Ammon's horn (tissue), 1 donor: ENCODE data around the gene F7.
"Not testable (repeated sequence)": the region's sequence is repeated elsewhere in the genome, so short reads cannot be mapped to it uniquely, and the experiment has no call there.

Experiments used
- DNase-seq: peaks from one replicate; pipeline ENCODE4 v3.0.0-alpha.2; 2016; ENCODE audit warnings: low spot score

Gene F7

GRCh38 chr13:113153810-113154748 is 48.5 kb downstream of the F7 start:
- DNase-seq: peak; percentile 90

DNA sequence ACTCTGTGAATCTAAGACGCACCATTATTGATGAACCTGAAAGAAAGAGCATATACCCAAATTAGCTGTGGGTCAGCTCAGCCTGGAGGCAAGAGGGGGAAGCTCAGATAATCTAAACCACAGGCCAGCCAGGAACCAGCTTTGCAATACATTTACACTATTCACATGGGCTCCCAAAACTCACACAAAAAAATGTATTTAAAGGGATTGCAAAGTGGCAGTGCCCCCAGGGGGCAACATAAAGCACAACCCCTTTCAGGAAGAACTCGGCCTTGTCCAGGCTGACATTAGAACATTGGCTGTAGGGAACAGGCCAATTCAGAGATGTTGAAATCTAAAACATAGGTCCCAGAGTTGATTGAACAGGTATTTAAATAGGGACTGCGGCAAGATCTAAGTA is 49.6 kb downstream of the F7 start:
- no peak for DNase-seq

DNA sequence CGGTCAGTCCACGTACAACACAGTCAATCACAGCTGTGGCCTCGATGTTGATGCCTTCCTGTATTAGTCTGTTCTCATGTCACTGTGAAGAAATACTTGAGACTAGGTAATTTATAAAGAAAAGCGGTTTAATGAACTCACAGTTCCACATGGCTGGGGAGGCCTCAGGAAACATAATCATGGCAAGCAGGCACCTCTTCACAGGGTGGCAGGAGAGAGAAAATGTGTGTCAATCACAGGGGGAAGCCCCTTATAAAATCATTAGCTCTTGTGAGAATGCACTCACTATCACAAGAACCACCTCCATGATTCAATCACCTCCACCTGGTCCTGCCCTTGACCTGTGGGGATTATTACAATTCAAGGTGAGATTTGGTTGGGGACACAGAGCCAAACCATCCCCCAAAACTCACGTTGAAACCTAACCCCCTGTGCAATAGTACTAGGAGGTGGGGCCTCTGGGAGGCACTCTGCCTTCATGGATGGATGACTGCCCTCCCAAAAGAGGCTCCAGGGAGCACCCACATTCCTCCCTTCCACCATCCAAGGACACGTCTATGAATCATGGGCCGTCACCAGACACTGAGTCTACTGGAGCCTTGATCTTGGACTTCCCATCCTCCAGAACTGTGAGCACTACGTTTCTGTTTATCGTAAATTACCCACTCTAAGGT is 50.5 kb downstream of the F7 start:
- no peak for DNase-seq

GRCh38 chr13:113157206-113157928 is 51.8 kb downstream of the F7 start:
- DNase-seq: no peak

- no peak for DNase-seq
These were observed 52.5 kb downstream of the F7 start, which contains the start of gene PROZ for GRCh38 chr13:113157929-113158747. TSS of gene PROZ (plus strand) at chr13:113158648. CDS start at chr13:113158661, 13 bp downstream.

DNA sequence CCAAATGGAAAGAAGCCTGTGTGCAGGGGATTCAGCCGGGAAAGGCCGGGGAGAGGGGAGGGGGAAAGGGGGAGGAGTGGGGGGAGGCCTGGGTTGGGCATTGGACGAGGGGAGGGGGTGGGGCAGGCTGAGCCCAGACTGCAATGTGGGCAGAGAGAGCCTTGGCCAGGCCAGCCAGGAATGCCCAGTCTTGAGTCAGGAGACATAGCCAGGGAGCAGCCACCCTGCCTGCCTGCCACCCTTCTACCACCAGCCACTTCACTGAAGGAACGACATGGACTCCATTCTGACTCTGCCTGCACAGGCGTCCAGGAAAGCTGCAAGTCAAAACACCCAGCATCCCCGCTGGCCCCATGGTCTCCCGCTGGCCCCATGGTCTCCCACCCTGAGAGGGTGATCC is 53.4 kb downstream of the F7 start:
- no peak for DNase-seq

- no peak for DNase-seq
These were observed 54.1 kb downstream of the F7 start for GRCh38 chr13:113159701-113160100.

DNA sequence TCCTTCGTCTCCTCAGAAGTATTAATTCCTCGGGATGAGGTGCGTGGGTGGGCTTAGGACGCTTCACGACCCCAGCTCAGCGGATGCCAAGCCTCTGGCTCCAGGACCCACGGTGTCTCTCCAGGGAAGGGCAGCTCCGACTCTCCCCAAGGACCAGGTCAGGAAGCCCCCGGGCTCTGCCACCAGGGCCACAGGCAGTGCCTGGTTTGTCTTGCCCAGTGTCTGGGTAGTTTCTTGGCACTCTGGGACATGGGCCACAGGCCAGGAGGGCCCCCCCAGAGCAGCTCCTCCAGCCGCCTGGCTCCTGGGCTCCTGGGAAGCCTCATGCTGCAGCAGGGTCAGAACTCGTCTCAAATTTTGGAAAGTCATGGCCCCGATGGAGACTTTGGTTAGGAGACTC is 55.4 kb downstream of the F7 start:
- no peak for DNase-seq

GRCh38 chr13:113161433-113161832 is 55.8 kb downstream of the F7 start:
- DNase-seq: no peak

DNA sequence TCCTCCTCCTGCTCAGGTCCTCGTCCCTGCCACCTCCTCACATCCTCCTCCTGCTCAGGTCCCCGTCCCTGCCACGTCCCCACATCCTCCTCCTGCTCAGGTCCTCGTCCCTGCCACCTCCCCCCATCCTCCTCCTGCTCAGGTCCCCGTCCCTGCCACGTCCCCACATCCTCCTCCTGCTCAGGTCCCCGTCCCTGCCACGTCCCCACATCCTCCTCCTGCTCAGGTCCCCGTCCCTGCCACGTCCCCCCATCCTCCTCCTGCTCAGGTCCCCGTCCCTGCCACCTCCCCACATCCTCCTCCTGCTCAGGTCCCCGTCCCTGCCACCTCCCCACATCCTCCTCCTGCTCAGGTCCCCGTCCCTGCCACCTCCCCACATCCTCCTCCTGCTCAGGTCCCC is 56.4 kb downstream of the F7 start:
- not testable (repeated sequence) for DNase-seq

DNA sequence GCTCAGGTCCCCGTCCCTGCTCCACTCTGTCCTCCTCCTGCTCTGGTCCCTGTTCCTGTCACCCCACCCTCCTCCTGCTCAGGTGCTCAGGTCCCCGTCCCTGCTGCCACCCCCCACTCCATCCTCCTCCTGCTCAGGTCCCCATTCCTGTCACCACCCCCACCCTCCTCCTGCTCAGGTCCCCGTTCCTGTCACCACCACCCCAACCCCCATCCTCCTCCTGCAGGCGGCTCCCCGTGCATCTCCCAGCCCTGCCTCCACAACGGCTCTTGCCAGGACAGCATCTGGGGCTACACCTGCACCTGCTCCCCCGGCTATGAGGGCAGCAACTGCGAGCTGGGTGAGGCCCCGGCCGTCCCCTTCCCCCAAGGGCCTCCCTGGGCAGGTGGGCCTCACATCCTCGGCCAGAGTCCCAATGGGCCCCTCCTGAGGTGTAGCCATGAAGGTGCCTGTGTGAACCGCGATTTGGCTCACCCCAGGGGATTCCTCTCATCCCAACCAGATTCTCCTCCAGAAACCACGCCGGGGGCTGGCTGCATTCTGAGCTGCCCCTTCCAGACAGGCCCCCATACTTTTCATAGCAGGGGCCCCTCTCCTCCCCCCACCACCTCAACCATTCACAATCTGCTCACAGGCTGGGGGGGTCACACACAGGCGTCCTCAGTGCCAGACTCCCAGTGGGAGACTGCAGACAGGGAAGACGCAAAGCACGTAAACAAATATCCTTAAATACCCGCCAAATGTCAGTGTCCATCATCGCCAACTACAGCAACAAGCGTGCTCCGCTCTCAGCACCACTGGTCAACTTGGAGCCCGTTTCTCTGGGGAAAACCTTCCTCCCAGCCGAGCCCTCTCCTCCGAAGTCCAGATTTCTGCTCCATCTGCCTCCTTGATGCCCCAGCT is 57.4 kb downstream of the F7 start:
- DNase-seq: no peak

DNA sequence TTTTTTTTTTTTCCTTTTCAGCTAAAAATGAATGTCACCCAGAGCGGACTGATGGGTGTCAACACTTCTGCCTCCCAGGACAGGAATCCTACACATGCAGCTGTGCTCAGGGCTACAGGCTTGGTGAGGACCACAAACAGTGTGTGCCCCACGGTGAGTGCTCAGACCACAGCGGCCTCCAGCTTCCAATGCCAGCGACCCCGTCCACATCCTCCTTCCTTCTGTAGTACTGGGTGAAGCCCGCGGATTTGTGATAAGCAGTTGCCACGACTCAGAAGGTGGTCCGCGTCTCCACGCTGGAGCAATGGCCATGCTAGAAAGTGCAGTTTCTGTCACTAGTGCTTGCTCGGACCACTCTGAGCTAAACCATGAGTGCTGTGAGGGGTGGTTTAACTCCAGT is 58.9 kb downstream of the F7 start:
- no peak for DNase-seq

DNA sequence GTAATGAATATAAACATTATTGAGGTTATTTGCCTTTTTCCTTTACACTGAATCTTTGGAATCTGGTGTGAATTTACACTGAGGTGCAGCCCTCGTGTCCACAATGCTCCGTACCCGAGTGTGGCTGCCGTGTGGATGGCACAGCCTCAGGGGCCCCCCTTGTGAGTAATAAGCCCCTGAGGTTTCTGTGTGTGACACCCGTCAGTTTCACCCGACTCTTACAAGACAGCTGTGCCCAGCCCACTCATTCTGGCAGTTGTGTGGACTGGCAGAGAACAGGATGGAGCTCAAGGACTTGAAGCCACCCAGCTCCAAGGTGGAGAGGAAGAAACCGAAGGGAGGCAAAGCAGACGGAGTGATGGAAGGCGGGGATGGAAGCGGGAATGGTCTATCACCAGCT is 60.7 kb downstream of the F7 start:
- no peak for DNase-seq

- no peak for DNase-seq
These were observed 61.1 kb downstream of the F7 start for GRCh38 chr13:113166681-113167080.

DNA sequence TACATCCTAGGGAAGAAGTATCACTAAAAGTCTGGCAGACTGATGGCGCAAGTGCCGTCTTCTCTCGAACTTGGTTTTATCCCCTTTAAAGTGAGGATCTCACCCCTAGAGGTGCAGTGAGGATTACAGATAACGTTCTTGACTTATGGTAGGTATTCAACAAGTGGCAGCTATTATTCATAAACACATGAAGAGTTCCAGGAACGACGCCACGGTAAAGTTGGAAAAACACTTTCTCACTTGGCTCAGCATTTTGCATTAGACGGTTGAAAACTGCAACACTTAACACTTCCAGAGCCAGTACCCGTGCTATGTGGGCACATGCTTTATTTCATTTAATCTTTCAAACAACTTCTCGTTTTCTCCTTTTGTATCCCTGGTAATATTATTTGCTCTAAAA is 61.6 kb downstream of the F7 start:
- no peak for DNase-seq

- DNase-seq: no peak
These were observed 62.0 kb downstream of the F7 start for GRCh38 chr13:113167575-113167974.

DNA sequence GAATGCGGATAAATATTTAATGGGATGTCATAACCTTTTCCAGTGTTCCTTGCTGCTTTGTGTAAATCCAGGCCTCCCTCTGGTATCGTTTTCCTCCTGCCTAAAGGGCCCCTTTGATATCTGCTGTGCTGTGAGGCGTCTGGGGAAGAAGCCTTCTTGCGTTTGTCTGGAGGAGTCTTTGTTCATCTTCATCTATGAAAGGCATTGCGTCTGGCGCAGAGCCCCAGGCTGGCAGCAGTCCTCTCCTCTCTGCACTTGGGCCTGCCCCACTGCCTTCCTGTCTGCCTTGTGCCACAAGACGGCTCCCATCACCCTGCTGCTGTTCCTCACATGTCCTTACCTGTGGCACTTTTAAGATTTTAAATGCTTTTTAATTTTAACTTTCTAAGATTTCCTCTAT is 62.6 kb downstream of the F7 start:
- no peak for DNase-seq

- no peak for DNase-seq
These were observed 64.0 kb downstream of the F7 start for GRCh38 chr13:113169277-113170272.
